Testis (tissue), 3 donors: Measurements from ENCODE around the gene UPK3A. TPM values are rescaled to one million over a fixed set of nuclear protein-coding genes. Genes with fewer than 3 reads are reported as not detected.

Source experiments
- DNase-seq: peaks from one replicate; pipeline ENCODE4 v3.0.0-alpha.2; 2019
- H3K27ac ChIP-seq, 2 donors: fragments of 200-600 bp; sonication (generic); one replicate each; pipeline ENCODE4 v1.5.1; 2019
- H3K27me3 ChIP-seq: fragments of 200-600 bp; sonication (generic); one replicate; pipeline ENCODE4 v1.5.1; 2019
- H3K36me3 ChIP-seq: fragments of 200-600 bp; sonication (generic); one replicate; pipeline ENCODE4 v1.5.1; 2017; ENCODE audit warnings: low read depth; ENCODE audit errors: missing control alignments
- H3K4me1 ChIP-seq: fragments of 200-600 bp; sonication (generic); one replicate; pipeline ENCODE4 v1.5.1; 2019
- H3K4me3 ChIP-seq, 2 donors: fragments of 200-600 bp; sonication (generic); one replicate each; pipeline ENCODE4 v1.5.1; 2017 to 2019
- H3K9me3 ChIP-seq: fragments of 200-600 bp; sonication (generic); one replicate; pipeline ENCODE4 v1.5.1; 2017
- CTCF ChIP-seq, 3 experiments: fragments of 450-650 bp in 2 of 3; fragments of 200-600 bp in 1 of 3; sonication (generic) in 1 of 3; IDR thresholded peaks; one replicate each; pipeline ENCODE4 v1.5.1; 2016 to 2019; ENCODE audit warnings: antibody characterized with exemption in 3 of 3, mild to moderate bottlenecking in 2 of 3, moderate library complexity in 1 of 3
- POLR2A ChIP-seq: fragments of 450-650 bp; IDR thresholded peaks from one replicate; pipeline ENCODE4 v1.6.1; 2017; ENCODE audit warnings: antibody characterized with exemption, mild to moderate bottlenecking, moderate library complexity
- WGBS, 2 donors: methylation state at CpG; one replicate each; pipeline ENCODE4 v1.1.5; 2018; 5-methylcytosine and 5-hydroxymethylcytosine counted together
- intact Hi-C: fragments of 100-400 bp; cut with DNase I; formaldehyde crosslinking; loops from one replicate; pipeline ENCODE4 v1.15.1; 2023; ENCODE audit warnings: low total_unique reads
- polyA plus RNA-seq: library from polyadenylated mRNA; stranded (reverse); fragments of 350-450 nt; fragmentation: Illumina TruSeq; extraction: RNeasy Lipid Tissue Mini Kit (QIAGEN cat#74804); gene quantifications from one replicate; pipeline ENCODE4 v1.2.3, GENCODE V29; 2014; ENCODE audit warnings: low read depth, low replicate concordance; ENCODE audit not compliant: insufficient read depth
- total RNA-seq, 2 donors: library from RNA; depleted of rRNA; stranded (reverse); fragments of >200 nt; gene quantifications; one replicate each; pipeline ENCODE4 v1.2.3, GENCODE V29; 2016

The UPK3A gene
- total and polyA plus RNA-seq, 3 donors from 2014 or later, result not detected

- Histone ChIP-seq H3K27ac (no peak overlapping the region), H3K4me3 (no peak overlapping the region), H3K4me1 (no peaks in the 10 kb centered on the region), H3K36me3 (no peaks in the 10 kb centered on the region), H3K27me3 (no peaks in the 10 kb centered on the region), H3K9me3 (no peaks in the 10 kb centered on the region)
- TF ChIP-seq CTCF (IDR thresholded peaks at IDR 0.05) (no peak), POLR2A (no peak)
- 79 to 87% methylated on average over 8 of the region's 8 CpGs for WGBS, 2 donors
- intact Hi-C loops, result no loop called here
- no peak for DNase-seq
These were observed 18.0 kb downstream of the UPK3A start for GRCh38 chr22:45302751-45303150.

- Histone ChIP-seq H3K4me3 (no peak overlapping the region), H3K9me3 (no peaks in the 10 kb centered on the region), H3K4me1 (no peaks in the 10 kb centered on the region), H3K27ac (no peak overlapping the region), H3K27me3 (no peaks in the 10 kb centered on the region), H3K36me3 (no peaks in the 10 kb centered on the region)
- 81 to 85% methylated on average over 7 of the region's 7 CpGs for WGBS, 2 donors
- intact Hi-C loops, result no loop called here
- no peak for TF ChIP-seq POLR2A
- no peak for TF ChIP-seq CTCF (IDR thresholded peaks at IDR 0.05)
- DNase-seq, result no peak
These were observed 18.4 kb downstream of the UPK3A start for GRCh38 chr22:45303181-45303580.

GRCh38 chr22:45304971-45305370 is 20.2 kb downstream of the UPK3A start:
- TF ChIP-seq CTCF (IDR thresholded peaks at IDR 0.05) (no peak), POLR2A (no peak)
- H3K36me3 ChIP-seq, result no peaks in the 10 kb centered on the region
- no peak overlapping the region for H3K4me3 ChIP-seq
- H3K4me1 ChIP-seq, result no peaks in the 10 kb centered on the region
- intact Hi-C loops, result no loop called here
- no peaks in the 10 kb centered on the region for H3K27me3 ChIP-seq
- DNase-seq, result no peak
- H3K9me3 ChIP-seq, result no peaks in the 10 kb centered on the region
- WGBS, 2 donors, result 87 to 91% methylated on average over 6 of the region's 6 CpGs
- no peak overlapping the region for H3K27ac ChIP-seq

- Histone ChIP-seq H3K4me3 (no peak overlapping the region), H3K9me3 (no peaks in the 10 kb centered on the region), H3K4me1 (peaks cover under 1% of the 10 kb centered on the region), H3K27ac (no peak overlapping the region), H3K36me3 (no peaks in the 10 kb centered on the region), H3K27me3 (no peaks in the 10 kb centered on the region)
- 78 to 79% methylated on average over 6 of the region's 6 CpGs for WGBS, 2 donors
- DNase-seq, result no peak
- intact Hi-C loops, result no loop called here
- TF ChIP-seq CTCF (IDR thresholded peaks at IDR 0.05), result no peak
- no peak for TF ChIP-seq POLR2A
These were observed 20.8 kb downstream of the UPK3A start for GRCh38 chr22:45305456-45306075.

- H3K4me3 ChIP-seq, result no peak overlapping the region
- H3K27me3 ChIP-seq, result no peaks in the 10 kb centered on the region
- intact Hi-C loops, result no loop called here
- H3K27ac ChIP-seq, result no peak overlapping the region
- DNase-seq, result no peak
- no peak for TF ChIP-seq POLR2A
- TF ChIP-seq CTCF (IDR thresholded peaks at IDR 0.05), result no peak
- no peaks in the 10 kb centered on the region for H3K9me3 ChIP-seq
- 96 to 98% methylated on average over 9 of the region's 9 CpGs for WGBS, 2 donors
- no peaks in the 10 kb centered on the region for H3K36me3 ChIP-seq
- peaks cover 6% of the 10 kb centered on the region for H3K4me1 ChIP-seq
These were observed 21.4 kb downstream of the UPK3A start for GRCh38 chr22:45306139-45306538.
